Stomach (tissue), 9 donors: ENCODE measurements around the gene PIAS1. TPM values are rescaled to one million over a fixed set of nuclear protein-coding genes. Genes with fewer than 3 reads are reported as not detected.

Experiments used
- DNase-seq, 2 donors: peaks; one replicate each; pipeline versions ENCODE4 v3.0.0 to v3.0.0-alpha.2; 2013 to 2019
- H3K27ac ChIP-seq, 5 donors: fragments of 200-600 bp in 4 of 5; sonication (generic) in 4 of 5; one replicate each; pipeline ENCODE4 v1.5.1; 2013 to 2019; ENCODE audit warnings: mild to moderate bottlenecking in 1 of 5, moderate library complexity in 1 of 5
- H3K27me3 ChIP-seq, 3 donors: fragments of 200-600 bp; sonication (generic); one replicate each; pipeline ENCODE4 v1.5.1; 2017 to 2019; ENCODE audit warnings: mixed run types in 1 of 3
- H3K36me3 ChIP-seq, 4 donors: fragments of 200-600 bp; sonication (generic); 1 replicate in 3 of 4; 2 replicates in 1 of 4; pipeline ENCODE4 v1.5.1; 2016 to 2019
- H3K4me1 ChIP-seq, 4 donors: fragments of 200-600 bp; sonication (generic); one replicate each; pipeline ENCODE4 v1.5.1; 2016 to 2019
- H3K4me3 ChIP-seq, 4 donors: fragments of 200-600 bp; sonication (generic) in 3 of 4; one replicate each; pipeline ENCODE4 v1.5.1; 2016 to 2019; ENCODE audit warnings: mild to moderate bottlenecking in 1 of 4
- H3K9me3 ChIP-seq, 4 donors: fragments of 200-600 bp; sonication (generic); one replicate each; pipeline ENCODE4 v1.5.1; 2016 to 2019
- CTCF ChIP-seq, 7 experiments: fragments of 450-650 bp in 4 of 7; fragments of 200-600 bp in 3 of 7; sonication (generic) in 3 of 7; IDR thresholded peaks; one replicate each; pipeline ENCODE4 v1.5.1; 2016 to 2019; ENCODE audit warnings: antibody characterized with exemption in 7 of 7, control low read depth in 2 of 7, mild to moderate bottlenecking in 1 of 7
- EP300 ChIP-seq: sonication (generic); formaldehyde crosslinking; IDR thresholded peaks from one replicate; pipeline ENCODE4 v1.6.1; 2017; ENCODE audit warnings: antibody characterized with exemption
- POLR2A ChIP-seq, 4 donors: fragments of 450-650 bp; IDR thresholded peaks; one replicate each; pipeline ENCODE4 v1.6.1; 2016; ENCODE audit warnings: antibody characterized with exemption in 4 of 4, control low read depth in 2 of 4, mild to moderate bottlenecking in 1 of 4, moderate library complexity in 1 of 4
- POLR2AphosphoS5 ChIP-seq, 3 donors: sonication (generic); formaldehyde crosslinking; IDR thresholded peaks; one replicate each; pipeline ENCODE4 v1.6.1; 2016; ENCODE audit warnings: antibody characterized with exemption in 3 of 3
- WGBS, 5 donors: extraction: QIAGEN DNeasy Blood & Tissue Kit in 3 of 5; methylation state at CpG; one replicate each; pipeline versions ENCODE4 v1.1.5 to v1.1.7; 2013 to 2018; 5-methylcytosine and 5-hydroxymethylcytosine counted together
- intact Hi-C: fragments of 100-400 bp; cut with DNase I; formaldehyde crosslinking; loops from one replicate; pipeline ENCODE4 v1.15.1; 2023; ENCODE audit warnings: low total_unique reads
- polyA plus RNA-seq, 3 donors: library from polyadenylated mRNA; stranded (reverse); fragments of 200-250 nt; gene quantifications; one replicate each; pipeline ENCODE4 v1.2.3, GENCODE V29; 2013
- total RNA-seq, 5 donors: library from RNA; depleted of rRNA; stranded (reverse); fragments of >200 nt; gene quantifications; one replicate each; pipeline versions ENCODE4 v1.1.0 to v1.2.3, GENCODE V29; 2014 to 2016
- donor health status: healthy with polysubstance abuse.
- donor health status: Bipolar disorder and iron deficiency.
- donor health status: healthy.

The PIAS1 gene
- total and polyA plus RNA-seq, 8 donors = 7.9 to 56.6 (median 38.8) TPM

DNA sequence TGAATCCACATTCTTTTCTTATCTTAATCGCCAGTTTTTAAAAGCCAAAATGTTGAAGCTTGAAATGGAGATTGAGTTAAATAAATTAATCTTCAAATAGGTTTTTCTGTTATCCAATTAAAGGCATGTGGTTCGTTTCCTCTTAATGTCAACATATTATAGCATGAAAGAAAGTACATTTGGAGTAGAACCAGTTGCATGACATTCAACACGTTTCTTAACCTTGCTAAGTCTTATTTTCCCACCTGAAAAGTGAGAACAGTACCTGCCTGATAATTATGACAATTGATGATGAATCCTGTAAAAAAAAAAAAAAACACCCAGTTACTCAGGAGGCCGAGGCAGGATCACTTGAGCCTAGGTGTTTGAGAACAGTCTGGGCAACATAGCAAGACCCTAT, 29.3 kb downstream of the PIAS1 start:
- Histone ChIP-seq H3K9me3 (no peaks in the 10 kb centered on the region), H3K36me3 (peaks cover 0 to 16% (median 11%) of the 10 kb centered on the region in 4 donors), H3K27me3 (no peaks in the 10 kb centered on the region), H3K4me3 (no peak overlapping the region), H3K4me1 (peaks cover 39 to 95% (median 66%) of the 10 kb centered on the region in 4 donors), H3K27ac (no peak overlapping the region)
- intact Hi-C loops = no loop called here
- TF ChIP-seq EP300 (no peak), CTCF (IDR thresholded peaks at IDR 0.05) (no peak), POLR2AphosphoS5 (IDR thresholded peaks at IDR 0.05) (no peak), POLR2A (IDR thresholded peaks at IDR 0.05) (no peak)
- no peak for DNase-seq
- WGBS, 5 donors = 35 to 57% (median 38%) methylated on average over 4 of the region's 4 CpGs

- 84 to 92% (median 91%) methylated on average over 1 of the region's 1 CpG for WGBS, 5 donors
- Histone ChIP-seq H3K27ac (no peak overlapping the region), H3K9me3 (no peaks in the 10 kb centered on the region), H3K36me3 (peaks cover 3 to 22% (median 17%) of the 10 kb centered on the region in 4 donors), H3K4me3 (no peak overlapping the region), H3K4me1 (peaks cover 31 to 93% (median 65%) of the 10 kb centered on the region in 4 donors), H3K27me3 (no peaks in the 10 kb centered on the region)
- no peak for DNase-seq
- no peak for TF ChIP-seq POLR2AphosphoS5 (IDR thresholded peaks at IDR 0.05)
- no peak for TF ChIP-seq CTCF (IDR thresholded peaks at IDR 0.05)
- TF ChIP-seq EP300 = no peak
- intact Hi-C loops = no loop called here
Observed at GRCh38 chr15:68085052-68085451, 30.9 kb downstream of the PIAS1 start.

- WGBS, 5 donors = 89 to 96% (median 93%) methylated on average over 3 of the region's 3 CpGs
- Histone ChIP-seq H3K4me3 (no peak overlapping the region), H3K27me3 (no peaks in the 10 kb centered on the region), H3K36me3 (peaks cover 6 to 37% (median 23%) of the 10 kb centered on the region in 4 donors), H3K27ac (no peak overlapping the region), H3K4me1 (peaks cover 0 to 57% (median 27%) of the 10 kb centered on the region in 4 donors), H3K9me3 (peaks cover 0 to 13% (median 2%) of the 10 kb centered on the region in 4 donors)
- DNase-seq = no peak
- no peak for TF ChIP-seq POLR2A (IDR thresholded peaks at IDR 0.05)
- TF ChIP-seq CTCF (IDR thresholded peaks at IDR 0.05) = no peak
- no peak for TF ChIP-seq POLR2AphosphoS5 (IDR thresholded peaks at IDR 0.05)
- intact Hi-C loops = no loop called here
Observed at GRCh38 chr15:68091743-68092142, 37.6 kb downstream of the PIAS1 start.

GRCh38 chr15:68096099-68096498, 42.0 kb downstream of the PIAS1 start:
- H3K36me3 ChIP-seq = peaks cover 0 to 30% (median 17%) of the 10 kb centered on the region in 4 donors
- peaks cover 0 to 51% (median 23%) of the 10 kb centered on the region in 4 donors for H3K4me1 ChIP-seq
- no peak for TF ChIP-seq EP300
- TF ChIP-seq CTCF (IDR thresholded peaks at IDR 0.05) = no peak
- TF ChIP-seq POLR2AphosphoS5 (IDR thresholded peaks at IDR 0.05) = no peak
- TF ChIP-seq POLR2A (IDR thresholded peaks at IDR 0.05) = no peak
- H3K4me3 ChIP-seq = no peak overlapping the region
- DNase-seq = no peak
- no peaks in the 10 kb centered on the region for H3K27me3 ChIP-seq
- peaks cover 0 to 22% (median 12%) of the 10 kb centered on the region in 4 donors for H3K9me3 ChIP-seq
- WGBS, 5 donors = 82 to 88% (median 84%) methylated on average over 1 of the region's 1 CpG
- intact Hi-C loops = no loop called here
- H3K27ac ChIP-seq = no peak overlapping the region
